ENCODE data around the gene CDH10.

CDH10 gene

DNA sequence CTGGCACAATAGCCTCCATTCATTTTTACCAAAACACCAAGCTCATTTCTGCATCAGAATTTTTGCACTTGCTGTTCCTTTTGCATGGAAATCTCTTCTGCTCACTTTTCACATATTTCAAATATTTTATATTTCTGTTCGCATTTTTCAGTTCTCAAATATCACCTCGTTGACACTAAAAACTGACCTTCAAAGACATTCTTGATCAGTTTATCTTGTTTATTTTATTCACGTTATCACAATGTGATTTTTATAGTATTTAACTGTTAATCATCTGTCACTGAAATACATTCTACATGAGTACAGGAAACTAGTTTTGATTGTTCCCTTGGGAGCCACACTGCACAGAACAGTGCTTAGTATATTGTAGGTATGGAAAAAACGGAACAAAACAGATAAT, 29.6 kb downstream of the CDH10 start:
- no peak for DNase-seq (ENCODE audit: low read depth)
- H3K4me3 ChIP-seq (replicated peaks; ENCODE audit: low read depth, low read length): no peak overlapping the region
- no peak for TF ChIP-seq CTCF (IDR thresholded peaks at IDR 0.05; ENCODE audit: low read length, missing control alignments)

DNA sequence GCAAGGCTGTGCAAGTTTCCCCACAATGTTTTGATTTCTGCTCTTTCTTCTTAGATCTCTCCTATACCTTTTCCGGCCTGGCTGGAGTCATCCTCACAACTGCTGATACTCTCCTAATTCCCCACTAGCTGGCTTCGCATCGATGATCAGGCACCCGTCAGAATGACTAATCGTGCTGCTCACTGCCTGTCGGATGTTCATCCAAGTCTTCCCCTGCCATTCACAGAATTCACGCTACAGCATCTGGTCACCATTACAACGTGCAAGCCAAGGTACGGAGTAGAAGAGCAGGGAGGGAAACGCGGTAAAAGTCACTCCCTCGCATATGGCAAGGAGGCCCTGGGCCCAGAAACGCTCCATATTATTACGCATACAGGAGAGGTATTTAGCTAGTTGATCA, 35.1 kb downstream of the CDH10 start:
- TF ChIP-seq CTCF (IDR thresholded peaks at IDR 0.05; ENCODE audit: low read length, missing control alignments): no peak
- DNase-seq (ENCODE audit: low read depth): no peak
- H3K4me3 ChIP-seq (replicated peaks; ENCODE audit: low read depth, low read length): no peak overlapping the region

GRCh38 chr5:24606971-24607370, 37.8 kb downstream of the CDH10 start:
- DNase-seq (ENCODE audit: low read depth): no peak
- no peak for TF ChIP-seq CTCF (IDR thresholded peaks at IDR 0.05; ENCODE audit: low read length, missing control alignments)
- no peak overlapping the region for H3K4me3 ChIP-seq (replicated peaks; ENCODE audit: low read depth, low read length)

DNA sequence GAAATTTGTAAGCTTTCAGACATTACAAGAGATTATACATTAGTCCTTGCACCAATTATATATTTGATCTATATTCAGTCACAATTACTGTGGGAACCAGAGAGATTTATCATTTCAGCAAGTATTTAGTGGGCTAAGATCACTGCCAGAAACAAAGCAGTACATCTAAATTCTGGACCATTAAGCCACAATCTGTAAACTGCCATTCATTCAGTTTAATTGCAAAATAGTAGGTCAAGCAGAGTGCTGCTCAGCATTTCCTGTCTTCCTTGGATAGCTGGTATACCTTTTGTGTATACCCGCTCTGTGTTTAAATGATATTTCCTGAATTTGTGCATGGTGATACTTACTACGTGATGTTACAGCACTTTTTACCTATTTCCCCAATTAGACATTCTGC, 42.6 kb downstream of the CDH10 start:
- TF ChIP-seq CTCF (IDR thresholded peaks at IDR 0.05; ENCODE audit: low read length, missing control alignments): no peak
- H3K4me3 ChIP-seq (replicated peaks; ENCODE audit: low read depth, low read length): no peak overlapping the region
- no peak for DNase-seq (ENCODE audit: low read depth)

DNA sequence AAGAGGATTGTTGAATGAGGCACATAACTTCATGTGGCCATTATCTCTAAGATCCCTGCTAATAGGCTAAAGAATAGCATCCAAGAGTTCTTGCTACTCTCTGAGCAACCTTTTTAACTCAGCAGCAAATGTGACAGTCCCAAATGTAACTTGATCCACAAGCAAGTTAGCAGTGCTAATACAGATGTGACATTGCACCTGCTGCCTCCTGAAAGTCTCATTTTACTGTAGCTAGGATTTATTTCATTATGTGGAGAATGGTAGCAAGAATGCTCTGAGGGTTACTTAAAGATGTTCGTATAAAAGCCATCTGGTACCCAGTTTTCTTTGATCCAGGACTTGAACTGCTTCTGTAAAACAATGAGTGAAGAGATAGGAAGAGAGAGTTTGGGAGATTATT, 45.8 kb downstream of the CDH10 start:
- TF ChIP-seq CTCF (IDR thresholded peaks at IDR 0.05; ENCODE audit: low read length, missing control alignments): no peak
- DNase-seq (ENCODE audit: low read depth): no peak
- no peak overlapping the region for H3K4me3 ChIP-seq (replicated peaks; ENCODE audit: low read depth, low read length)

GRCh38 chr5:24595329-24595728, 49.4 kb downstream of the CDH10 start:
- no peak for TF ChIP-seq CTCF (IDR thresholded peaks at IDR 0.05; ENCODE audit: low read length, missing control alignments)
- DNase-seq (ENCODE audit: low read depth): no peak
- H3K4me3 ChIP-seq (replicated peaks; ENCODE audit: low read depth, low read length): no peak overlapping the region

DNA sequence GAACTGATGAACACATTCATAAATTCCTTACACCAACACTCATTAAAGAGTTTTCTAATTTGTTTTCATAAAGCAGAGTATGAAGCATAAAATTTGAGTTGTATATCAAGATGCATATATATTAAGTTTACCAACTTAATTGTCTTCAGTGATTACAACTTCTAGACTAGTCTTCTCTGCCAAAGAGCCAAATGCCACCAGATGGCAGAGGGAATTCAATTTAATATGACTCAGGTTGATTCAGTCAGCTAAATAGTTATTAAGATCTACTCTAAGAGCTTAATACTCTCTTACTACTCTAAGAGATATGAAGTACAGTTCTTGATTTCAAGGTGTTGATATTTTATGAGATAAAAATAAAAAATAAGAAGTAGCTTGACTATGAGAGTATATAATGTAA, 53.4 kb downstream of the CDH10 start:
- no peak for DNase-seq (ENCODE audit: low read depth)
- TF ChIP-seq CTCF (IDR thresholded peaks at IDR 0.05; ENCODE audit: low read length, missing control alignments): no peak
- H3K4me3 ChIP-seq (replicated peaks; ENCODE audit: low read depth, low read length): no peak overlapping the region

Data from fibroblast of pulmonary artery (primary cell).